Inflammatory macrophage treated with lipopolysaccharide for 1 hour (primary cell): ENCODE data around the gene GRK2.
"Not testable (repeated sequence)": the region's sequence is repeated elsewhere in the genome, so short reads cannot be mapped to it uniquely, and the experiment has no call there.

Source experiments
- DNase-seq, 2 donors: peaks; one replicate each; pipeline ENCODE4 v3.0.0-alpha.2; 2020 to 2022

GRK2 gene

DNA sequence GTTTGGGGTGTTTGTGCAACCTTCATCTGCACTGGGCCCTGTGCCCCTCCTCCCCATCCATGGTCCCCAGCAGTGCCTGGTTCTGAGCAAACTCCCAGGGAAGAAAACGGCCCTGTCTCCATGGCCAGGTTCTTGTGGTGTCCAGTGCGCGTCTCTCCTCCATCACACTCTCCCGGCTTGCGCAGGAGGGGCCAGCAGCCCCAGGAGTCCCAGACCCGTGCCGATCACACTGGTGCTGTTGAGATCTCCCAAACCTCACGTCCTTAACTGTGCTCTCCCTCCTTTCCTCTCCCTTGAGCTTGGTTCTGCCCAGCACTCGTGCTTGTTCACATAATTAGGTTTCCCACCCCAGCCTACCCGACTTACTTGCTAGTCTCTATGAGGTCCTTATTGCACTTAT lies 10.9 kb upstream of the GRK2 start:
- no peak for DNase-seq

DNA sequence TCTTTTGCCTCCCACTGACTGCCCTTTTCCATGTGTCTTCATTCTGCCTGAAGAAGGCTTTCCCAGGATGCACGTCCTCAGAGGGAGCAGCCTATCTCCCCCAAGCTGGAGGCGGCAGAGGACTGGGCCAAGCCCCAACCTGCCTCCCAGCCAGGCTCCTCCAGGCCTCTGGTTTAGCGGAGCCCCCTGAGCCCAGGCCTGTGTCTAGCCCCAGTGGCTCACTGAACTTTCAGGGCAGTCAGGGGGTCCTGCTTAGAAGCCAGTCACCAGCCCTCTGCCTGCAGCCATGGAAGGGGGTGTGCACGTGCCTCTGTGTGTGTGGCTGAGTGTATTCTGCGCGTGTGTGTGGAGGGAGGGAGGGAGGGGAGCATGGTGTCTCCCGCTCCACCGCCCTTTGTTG lies 10.4 kb upstream of the GRK2 start:
- DNase-seq: no peak

- peak in 1 of 2 donors; percentile 56 for DNase-seq
Measured at GRCh38 chr11:67256477-67257135, 9.7 kb upstream of the GRK2 start.

DNA sequence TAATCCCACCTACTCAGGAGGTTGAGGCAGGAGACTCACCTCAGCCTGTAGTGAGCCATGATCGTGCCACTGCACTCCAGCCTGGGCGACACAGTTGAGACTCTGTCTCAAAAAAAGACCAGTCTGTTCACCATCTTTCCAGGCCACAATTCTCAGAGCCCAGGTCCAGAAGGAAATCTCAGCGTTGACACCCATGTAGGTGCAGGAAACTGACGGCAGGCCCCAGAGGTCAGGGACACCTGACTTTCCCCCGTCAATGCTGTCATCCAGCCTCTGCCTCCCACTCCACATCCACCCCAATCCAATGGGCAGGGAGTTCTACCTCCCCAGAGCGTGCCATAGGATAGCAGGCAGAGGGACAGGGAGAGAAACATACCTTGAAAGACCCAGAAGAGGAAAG lies 5.9 kb upstream of the GRK2 start:
- no peak for DNase-seq

- not testable (repeated sequence) for DNase-seq
Measured at GRCh38 chr11:67260885-67261639, 5.2 kb upstream of the GRK2 start.

- DNase-seq: no peak
Measured at GRCh38 chr11:67261640-67261945, 4.7 kb upstream of the GRK2 start.

- DNase-seq: no peak
Measured at GRCh38 chr11:67261946-67262681, 4.2 kb upstream of the GRK2 start.

GRCh38 chr11:67262731-67263675 lies 3.3 kb upstream of the GRK2 start:
- DNase-seq: peak; percentile 73 to 81

- DNase-seq: no peak
Measured at GRCh38 chr11:67264260-67264659, 2.0 kb upstream of the GRK2 start.

GRCh38 chr11:67264877-67265632 lies 1.2 kb upstream of the GRK2 start:
- DNase-seq: no peak

DNA sequence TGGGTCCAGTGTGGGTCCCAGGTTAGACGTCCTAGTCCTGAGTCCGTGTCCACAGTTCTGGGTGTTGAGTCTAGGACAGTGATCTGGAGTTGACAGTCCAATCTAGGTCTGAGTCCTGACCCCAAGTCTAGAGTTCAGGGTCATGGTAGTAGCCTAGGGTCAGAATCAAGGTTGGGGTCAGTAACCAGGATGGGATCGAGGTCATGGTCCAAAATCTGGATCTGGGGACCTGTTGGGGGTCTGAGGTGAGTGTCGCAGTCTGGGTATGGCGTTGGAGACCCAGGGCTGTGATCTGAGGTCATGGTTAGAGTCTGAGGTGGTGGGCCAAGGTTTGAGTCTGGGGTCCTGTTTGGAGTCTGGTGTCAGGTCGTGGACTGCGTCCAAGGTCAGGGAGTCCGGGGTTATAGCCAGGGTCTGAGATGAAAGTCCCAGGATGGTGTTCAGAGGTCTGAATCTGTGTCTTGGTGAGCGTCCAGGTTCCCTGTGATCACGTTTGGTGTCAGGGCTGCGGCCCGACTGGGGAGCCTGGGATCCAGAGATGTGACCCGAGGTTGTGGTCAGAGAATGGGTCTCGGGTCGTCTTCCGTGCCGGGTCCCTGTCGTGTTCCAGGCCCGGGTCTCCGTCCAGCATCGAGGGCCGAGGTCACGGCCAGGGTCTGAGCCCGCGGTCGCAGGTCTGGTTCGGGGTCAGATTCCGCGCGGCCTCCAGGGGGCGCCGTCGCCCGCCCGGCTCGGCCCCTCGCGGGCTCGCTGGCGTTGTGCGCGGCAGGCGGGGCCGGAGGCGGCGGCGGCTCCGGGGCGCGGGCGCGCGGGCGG lies 432 bp upstream of the GRK2 start:
- DNase-seq: peak in 1 of 2 donors; percentile 87

GRCh38 chr11:67267188-67268080 lies 1.2 kb downstream of the GRK2 start:
- DNase-seq: no peak

GRCh38 chr11:67268081-67268961 lies 2.0 kb downstream of the GRK2 start:
- DNase-seq: peak; percentile 75 to 87

DNA sequence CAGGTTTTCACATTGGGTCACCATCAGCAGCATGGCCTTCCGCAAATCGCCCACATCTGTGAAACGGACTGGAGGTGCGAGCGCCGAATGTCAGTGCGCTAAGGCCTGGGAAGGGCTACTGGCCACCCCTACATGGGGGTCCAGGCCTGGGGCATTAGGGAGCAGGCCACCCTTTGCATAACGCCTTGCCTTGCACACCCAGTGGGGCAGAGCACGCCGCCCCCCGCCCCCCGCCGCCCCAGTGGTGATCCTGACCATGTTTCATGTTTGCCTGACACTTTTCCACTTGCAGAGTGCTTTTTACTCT lies 2.6 kb downstream of the GRK2 start:
- DNase-seq: no peak

DNA sequence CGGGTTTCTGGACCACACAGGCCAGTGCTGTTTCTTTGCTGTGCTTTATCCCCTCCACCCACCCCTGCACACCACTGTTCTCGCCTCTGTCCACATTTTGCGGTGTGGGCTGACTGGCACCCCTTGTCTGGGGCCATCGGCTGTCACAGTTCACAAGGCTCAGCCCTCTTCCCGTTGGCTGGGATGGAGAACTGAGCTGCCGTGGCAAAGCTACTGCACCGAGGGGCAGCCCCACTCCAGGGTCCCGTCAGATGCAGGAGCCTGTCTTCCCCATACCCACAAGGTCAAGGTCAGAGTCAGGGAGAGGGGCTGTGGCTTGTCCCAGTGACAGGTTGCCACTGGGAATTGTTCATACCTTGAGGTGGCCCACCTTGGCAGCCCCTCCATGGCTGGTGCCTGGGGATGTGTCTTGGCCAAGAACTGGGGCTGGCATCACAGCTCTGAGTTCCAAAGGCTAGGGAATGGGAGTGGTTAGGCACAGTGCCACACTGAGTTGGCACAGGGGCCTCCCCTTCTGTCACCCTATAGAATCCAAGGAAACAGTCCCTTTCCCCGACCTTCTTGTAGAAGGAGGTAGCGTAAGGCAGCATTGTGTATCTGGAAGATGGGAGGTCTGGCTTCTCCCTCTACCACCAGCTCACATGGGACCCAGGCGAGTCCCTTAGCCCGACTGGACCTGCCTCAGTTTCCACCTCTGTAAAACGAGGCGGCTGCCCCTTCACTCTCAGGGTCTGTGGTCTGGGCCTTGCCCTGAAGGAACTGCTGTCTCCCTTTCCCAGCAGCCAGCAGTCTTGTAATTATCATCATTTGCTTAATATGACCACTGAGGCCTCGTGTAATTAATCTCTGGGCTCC lies 3.4 kb downstream of the GRK2 start:
- no peak for DNase-seq

- no peak for DNase-seq
Measured at GRCh38 chr11:67270256-67271204, 4.3 kb downstream of the GRK2 start.

DNA sequence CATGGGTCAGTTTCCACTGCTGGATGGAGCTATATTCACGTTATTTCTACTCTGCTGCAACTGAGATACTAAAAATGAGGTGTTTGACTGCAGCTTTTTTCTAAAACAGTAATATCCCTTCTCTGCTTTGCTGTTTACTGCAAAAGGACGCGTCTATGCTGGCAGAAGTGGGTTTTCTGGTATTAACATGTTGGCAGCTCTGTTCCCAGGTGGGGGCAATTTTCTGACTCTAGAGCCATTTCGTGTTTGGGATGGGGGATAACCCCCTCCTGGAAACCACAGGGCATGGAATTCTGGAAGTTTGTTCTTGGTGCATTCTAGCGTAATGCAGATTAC lies 4.9 kb downstream of the GRK2 start:
- no peak for DNase-seq
